HG03558 (cell line): Measurements from ENCODE around the gene AJAP1.

Experiments used
- ATAC-seq: cut with Tn5 transposase; IDR thresholded peaks from one replicate; pipeline ENCODE4 v1.9.1; 2021; ENCODE audit warnings: moderate number of reproducible peaks; ENCODE audit not compliant: unreplicated experiment; ENCODE audit errors: extremely low read depth

The AJAP1 gene

DNA sequence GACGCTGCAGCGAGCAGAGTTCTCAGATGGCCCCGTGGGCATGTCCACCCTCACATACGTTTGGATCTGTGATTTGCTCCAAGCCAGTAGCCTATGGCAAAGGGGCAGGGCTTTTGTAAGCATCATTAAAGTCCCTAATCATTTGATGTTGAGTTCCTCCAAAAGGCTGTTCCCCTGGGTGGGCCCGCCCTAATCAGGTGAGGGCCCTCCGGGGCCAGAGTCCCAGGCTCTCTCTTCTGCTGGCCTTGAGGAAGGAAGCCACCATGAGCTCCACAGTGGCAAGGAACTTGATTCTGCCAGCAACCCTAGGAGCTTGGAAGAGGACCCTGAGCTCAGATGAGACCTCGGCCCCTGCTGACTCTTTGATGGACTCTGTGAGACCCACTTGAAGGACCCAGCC lies 25.4 kb upstream of the AJAP1 start:
- no peak for ATAC-seq

DNA sequence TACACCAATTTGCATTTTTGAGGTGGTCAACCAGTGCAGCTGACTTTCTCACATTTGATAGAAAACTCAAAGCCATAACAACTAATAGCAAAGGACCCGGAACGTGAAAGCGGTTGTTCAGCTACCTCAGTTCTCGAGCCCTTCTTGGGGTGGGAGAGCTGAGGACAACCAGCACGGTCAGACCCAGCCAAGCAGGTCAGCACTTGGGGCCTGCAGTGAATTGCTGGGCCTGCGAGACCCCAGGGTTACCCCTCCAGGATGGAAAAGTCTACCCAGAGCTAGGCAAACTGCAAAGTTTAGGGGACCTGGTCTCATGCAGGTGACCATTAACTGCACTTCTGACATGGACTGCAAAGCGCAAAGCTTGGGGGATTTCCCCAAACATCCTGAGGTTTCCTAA lies 23.8 kb upstream of the AJAP1 start:
- no peak for ATAC-seq

DNA sequence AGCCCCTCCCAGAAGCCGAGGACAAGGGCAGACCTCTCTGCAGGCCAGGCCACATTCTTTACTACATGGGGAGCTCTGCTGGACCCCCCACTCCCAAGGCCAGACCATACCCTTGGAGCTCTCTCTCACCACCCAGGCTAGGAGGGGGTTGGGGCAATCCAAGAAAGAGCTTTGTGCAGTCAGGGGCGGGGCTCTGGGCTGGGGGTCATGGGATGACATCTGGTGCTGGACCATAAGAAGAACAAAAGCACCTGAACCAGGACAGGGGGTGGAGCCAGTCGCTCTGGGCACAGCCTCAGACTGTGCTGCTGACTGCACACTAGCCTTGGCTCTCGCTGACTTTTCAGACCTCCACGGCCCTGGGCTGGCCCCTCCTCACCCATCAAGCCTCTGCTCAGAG lies 23.1 kb upstream of the AJAP1 start:
- ATAC-seq, result no peak

DNA sequence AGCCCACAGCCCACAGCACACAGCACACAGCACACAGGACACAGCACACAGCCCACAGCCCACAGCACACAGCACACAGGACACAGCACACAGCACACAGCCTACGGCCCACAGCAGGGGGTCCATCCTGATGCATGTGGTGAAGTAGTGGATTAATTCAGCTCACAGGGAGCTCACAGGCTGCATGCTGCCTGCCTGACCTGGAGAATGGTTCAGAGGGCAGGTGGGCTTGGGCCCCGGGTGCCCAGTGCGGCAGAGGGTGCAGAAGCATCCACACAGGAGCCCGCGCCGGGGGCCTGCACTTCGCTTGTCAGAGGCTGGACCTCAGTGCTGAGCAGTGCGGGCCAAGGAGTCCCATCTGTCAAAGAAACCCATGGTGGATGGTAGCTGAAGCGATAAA lies 21.1 kb upstream of the AJAP1 start:
- no peak for ATAC-seq

DNA sequence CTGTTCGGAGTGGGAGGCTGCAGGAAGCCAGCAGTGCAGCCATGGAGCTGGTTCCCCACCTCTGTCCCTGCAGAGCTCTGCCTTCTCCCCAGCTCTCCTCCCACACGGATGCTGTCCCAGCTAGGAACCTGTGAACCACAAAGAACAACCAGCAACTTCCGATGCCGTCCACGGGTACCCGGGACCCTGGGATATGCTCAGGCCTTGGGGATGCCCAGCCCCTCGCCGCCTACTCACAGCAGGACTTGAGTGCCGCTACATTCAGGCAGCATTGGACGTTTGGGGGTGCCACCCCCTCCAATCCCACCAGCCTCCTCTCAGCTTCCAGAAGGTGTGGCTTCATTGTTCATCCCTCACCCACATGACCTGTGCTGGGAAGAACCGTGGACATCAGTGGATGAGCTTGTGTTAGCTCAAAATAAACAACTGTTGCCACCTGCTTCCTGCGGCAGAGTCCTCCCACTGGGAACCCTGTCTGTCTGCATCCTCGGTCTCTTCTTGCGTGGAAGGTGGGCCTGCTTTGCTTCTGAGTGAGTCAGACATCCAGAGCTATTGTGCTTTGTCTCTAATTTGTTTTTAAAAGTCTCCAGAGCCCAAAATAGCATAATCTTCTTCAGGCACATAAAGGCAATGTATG lies 20.1 kb upstream of the AJAP1 start:
- no peak for ATAC-seq

DNA sequence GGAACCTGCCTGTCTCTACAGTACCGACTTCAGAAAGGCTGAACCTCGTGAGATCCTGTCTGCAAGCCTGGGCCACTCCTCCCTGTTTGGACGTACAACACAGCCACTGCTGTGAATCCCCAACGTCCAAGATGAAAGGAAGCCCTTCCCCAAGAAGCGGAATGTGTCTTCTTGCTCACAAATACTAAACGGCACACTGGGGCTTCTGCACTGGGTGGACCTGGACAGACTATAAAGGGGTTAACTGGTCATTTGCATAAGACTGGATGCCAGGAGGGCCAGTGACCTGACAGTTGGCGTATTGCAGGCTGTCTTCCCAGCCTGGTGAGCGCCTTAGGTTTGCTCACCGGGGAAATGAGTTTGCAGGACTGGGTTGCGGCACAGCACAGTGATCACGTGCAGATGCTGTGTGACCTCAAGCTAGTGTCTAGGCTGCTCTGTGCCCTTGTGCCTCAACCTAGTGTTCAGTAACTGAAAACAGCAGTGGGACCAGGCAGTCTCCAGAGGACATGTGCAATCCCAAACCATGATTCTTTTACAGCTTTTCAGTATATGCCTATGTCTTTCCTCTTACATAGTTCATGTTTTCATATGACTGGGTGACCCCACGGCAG lies 19.5 kb upstream of the AJAP1 start:
- ATAC-seq, result no peak

DNA sequence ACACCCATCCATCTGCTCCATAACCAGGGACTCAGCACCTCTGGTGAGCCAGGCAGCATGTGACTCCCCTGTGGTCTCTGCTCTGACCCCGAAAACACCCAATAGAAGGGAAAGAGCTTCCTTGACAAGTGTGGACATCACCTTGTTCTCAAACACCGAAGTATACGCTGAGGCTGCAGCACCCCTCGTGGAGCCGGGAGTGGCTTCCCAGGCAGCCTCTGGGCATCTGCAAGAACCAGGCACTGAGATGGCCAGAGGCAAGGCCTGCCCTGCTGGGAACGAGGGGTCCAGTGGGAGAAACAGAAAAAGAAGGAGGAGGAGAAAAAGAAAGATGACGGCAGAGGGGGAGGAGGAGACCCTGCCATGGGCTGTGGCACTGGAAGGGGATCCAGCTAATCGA lies 18.2 kb upstream of the AJAP1 start:
- no peak for ATAC-seq

DNA sequence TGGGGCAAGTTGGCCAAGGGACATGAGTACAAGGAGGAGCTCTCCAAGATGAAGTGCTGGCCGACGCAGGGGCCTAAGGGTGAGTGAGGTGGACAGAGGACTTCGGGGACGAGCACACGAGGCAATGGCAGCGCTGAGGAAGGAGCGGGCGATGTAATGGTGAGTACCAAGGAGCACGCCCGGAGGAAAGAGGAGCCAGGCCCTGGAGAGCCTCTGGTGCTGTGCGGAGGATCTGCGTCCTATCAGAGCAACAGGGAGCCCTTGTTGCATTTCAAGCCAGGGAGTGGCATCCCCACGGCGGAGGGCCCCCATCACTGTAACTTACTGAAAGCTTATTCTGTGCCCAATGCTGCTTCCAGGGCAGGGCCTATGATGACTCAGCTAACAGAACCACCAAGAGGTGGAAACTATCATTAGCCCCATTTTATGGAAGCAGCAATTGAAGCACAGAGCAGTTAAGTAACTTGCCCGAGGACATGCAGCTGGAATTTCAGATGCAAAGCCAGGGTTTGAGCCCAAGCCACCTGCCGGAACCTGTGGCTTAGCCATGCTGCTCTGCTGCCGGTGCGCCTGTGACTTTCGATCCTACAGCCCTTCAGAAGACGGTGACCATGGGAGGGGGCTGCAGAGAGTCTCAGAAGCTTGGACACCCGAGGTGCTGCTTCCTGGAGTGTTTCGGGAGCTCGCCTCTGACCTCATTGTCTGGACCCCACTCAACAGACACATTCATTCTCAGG lies 17.6 kb upstream of the AJAP1 start:
- ATAC-seq, result no peak

DNA sequence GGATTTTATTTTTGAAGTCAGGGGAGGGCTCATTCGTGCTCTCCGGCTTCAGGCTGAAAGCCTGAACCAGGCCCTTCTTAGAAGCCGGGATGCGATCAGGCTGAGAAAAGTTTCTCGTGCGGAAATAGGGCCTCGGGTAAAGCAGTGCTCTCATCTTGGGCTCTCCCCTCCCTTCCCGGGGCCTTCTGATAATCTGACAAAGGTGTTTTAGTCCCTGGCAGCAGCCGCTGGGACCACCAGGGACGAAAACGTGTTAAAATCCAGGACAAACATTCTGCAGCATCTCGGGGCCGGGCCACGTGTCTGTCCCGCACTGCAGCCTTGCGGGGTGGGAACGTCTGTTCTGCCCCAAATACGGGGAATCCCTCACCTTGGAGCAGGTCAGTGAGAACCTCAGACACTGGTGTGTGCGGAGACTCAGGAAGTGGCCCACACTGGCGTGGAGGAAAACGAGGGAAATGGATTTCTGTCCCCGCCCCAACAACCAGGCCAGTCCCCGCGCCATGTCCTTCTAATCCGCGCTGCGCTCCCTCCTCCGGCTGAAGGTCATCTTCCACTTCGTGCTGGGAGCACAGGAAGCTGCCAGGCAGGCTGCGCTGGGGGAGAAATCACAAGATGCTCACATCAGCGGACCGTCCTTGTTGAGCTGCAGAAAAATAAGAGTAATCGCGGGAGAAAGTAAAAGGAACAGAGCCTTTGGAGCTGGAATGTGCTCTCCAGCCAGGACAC lies 16.6 kb upstream of the AJAP1 start:
- no peak for ATAC-seq

DNA sequence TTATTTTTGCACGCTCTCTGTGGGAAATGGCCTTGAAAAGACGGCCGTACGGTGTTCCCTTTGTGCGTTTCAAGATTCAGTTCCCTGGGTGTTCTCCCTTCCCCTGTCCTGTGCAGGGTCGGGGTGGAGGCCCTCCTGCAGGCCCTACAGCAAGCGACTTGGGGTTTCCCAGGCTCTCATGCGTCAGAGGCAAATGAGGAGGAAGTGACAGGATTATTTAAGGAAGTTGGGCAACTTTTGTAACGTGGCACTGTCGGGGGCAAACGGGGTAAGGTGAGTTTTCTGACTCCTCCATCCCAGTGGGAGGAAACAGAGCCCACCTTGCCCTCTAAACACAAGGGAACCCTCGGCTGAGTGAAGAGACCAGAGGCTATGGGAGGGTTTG lies 16.1 kb upstream of the AJAP1 start:
- no peak for ATAC-seq

DNA sequence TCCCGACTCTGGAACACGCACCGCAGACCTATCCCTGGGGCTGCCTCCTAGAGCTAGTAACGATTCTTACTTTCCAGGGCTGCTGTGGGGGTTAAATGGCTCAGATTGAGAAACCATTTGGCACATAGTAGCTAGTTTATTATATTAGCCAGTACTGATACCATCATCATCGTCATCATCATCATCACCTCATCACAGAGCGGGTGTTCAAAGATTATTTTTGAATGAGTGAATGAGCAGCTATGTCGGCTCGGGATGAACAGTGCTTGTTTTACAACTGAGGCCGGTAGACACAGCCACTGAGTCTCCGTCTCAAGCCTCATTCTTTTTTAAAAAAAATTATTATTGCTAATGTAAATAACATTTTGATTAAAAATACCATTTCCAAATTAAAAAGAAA lies 13.5 kb upstream of the AJAP1 start:
- ATAC-seq, result no peak

DNA sequence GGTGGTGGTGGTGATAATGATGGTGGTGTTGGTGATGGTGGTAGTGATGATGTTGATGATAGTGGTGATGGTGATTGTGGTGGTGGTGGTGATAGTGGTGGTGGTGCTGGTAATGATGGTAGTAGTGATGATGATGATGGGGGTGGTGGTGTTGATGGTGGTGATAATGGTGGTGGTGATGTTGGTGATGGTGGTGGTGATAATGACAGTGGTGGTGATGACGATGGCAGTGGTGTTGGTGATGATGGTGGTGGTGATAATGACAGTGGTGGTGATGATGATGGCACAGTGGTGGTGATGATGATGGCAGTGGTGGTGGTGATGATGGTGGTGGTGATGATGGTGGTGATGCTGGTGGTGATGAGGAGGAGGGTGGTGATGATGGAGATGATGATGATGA lies 7.0 kb upstream of the AJAP1 start:
- ATAC-seq, result no peak

DNA sequence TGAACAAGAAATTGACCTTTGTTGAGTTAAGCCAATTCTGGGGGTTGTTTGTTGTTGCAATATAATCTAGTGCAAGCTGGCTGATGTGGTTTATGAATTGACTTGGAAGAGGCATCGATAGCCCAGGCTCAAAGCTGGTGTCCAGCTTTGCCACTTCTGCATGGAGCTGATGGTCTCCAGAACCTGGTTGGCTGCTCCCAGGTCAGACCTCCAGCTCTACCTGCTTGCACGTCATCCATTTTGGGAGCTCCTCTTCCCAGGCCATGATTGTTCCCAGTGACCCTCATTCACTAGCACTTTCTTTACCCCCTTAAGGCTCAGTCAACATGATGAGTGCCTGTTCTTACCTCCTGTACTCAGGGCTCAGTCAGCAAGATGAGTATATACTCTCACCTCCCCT lies 5.8 kb upstream of the AJAP1 start:
- no peak for ATAC-seq

DNA sequence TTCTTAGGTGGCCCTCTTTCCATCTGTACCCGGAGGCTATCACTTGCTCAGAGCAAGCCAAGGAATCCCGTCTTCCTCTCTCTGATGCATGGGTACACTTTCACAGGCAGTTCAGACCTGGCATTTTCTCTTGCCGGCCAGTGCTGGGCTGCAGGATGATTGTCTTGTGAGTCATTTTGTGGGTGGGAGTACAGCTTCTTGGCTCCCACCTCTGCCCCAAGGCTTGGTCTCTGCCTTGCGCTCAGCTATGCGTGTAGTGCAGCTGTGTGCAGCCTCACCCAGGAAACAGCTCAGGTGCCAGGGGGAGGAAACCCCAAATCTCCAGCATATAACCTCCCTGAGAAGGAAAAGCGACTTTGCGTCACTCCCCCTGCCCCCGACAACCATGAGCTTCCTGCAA lies 3.9 kb upstream of the AJAP1 start:
- no peak for ATAC-seq

DNA sequence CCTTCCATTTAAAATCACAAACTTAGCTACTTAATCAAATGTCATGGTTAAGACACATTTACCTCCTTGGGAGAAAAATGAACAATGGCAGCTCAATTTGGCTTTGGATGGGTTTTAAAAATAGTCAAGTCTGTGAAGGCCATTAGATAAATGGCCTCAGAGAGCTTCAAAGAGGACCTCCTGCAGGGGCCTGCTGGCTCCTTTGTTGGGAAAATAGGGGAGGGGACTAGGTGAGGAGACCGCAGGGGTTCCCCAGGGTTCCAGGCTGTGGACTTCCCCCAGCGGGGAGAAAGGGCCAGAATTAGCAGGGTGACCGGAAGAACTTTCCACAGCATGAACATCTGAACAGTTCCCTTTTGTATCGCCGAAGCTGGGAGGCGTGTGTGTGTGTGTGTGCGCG lies 3.4 kb upstream of the AJAP1 start:
- no peak for ATAC-seq

DNA sequence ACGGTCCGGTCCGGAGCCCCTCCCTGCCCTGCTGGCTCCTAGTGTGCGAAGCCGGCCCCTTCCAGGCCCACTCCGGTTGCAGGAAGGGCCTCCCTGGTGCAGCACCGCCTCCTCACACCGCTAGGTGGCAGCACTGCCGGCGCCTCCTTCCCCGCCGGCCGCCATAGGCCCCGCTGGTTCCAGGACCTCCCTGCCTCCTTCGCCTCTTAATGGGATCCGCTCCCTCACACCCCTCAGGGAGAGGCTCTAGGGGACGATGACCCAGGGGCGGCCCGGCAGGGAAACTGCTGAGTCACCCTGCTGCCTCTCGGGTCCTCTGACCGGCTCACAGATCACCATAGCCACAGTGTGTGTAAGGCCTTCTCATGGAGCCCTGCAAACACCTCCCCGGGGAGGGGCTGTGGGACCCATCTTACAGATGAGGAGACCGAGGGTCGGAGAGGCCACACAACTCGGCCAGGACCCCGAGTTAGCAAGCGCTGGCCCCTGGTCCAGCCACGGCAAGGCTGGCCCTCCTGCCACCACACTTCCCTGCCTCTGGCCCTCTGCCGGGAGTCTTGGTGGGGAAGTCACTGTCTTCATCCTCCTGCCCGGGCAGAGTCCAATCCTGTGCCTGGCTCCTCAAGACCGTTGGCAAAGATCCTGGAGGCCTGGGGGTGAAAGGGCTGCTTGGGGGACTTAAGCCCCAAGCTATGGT lies 1.6 kb upstream of the AJAP1 start:
- ATAC-seq, result no peak

DNA sequence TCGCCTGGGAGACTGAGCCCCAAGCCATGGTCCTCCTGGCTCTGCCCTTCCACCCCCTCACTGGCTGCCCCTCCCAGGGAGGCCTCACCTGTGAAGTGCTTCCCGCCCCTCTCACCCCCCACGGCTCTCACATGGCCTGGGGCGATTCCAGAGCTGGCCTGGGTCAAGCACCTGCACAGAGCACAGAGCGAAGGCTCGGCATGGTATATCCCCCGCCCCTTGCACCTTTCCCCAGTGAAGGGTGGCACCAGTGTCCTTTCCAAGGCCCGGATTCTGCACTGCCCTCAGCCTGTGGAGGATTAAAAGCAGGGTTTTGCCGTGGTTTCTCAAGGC lies 1.1 kb upstream of the AJAP1 start:
- ATAC-seq, result no peak

DNA sequence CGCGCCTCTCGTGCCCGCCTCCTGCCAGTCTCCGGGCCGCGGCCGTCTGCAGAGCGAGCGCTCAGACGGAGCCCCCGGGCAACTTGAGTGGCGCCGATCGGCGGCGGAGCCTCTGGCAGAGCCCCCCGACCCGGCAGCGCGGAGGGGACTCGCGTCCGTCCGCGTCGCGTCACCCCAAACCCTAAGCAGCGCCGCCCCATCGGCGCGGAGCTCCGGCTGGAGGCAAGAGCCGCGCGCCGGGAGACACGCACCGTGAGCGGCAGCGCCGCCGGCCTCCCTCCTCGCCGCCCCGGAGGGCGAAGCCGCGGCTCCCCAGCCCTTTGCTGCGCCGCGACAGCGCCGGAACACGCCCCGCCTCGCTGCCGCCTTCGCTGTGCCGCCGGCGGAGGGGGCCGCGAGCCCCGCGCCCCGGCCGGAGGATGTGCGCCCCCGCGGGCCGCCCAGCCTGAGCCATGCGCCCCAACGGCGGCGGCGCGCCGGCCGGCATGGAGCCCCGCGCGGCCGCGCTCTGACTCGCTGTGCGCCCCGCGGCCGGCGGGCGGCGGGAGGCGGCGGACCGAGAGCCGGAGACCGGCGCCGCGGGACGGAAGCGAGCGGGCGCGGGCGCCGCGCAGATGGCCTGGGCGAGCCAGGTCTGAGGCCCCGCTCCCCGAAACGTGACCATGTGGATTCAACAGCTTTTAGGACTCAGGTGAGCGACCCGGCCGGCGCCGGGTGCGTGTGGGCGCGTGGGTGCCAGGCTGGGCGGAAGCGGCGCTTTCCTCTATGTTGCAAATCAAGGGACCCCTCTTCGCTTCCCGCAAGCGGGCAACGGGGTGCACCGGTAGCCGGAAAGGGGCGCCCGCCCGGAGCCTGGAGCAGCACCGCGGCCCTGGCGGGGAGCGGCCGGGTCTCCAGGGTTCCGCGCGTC lies 610 bp downstream of the AJAP1 start:
- ATAC-seq, result no peak

DNA sequence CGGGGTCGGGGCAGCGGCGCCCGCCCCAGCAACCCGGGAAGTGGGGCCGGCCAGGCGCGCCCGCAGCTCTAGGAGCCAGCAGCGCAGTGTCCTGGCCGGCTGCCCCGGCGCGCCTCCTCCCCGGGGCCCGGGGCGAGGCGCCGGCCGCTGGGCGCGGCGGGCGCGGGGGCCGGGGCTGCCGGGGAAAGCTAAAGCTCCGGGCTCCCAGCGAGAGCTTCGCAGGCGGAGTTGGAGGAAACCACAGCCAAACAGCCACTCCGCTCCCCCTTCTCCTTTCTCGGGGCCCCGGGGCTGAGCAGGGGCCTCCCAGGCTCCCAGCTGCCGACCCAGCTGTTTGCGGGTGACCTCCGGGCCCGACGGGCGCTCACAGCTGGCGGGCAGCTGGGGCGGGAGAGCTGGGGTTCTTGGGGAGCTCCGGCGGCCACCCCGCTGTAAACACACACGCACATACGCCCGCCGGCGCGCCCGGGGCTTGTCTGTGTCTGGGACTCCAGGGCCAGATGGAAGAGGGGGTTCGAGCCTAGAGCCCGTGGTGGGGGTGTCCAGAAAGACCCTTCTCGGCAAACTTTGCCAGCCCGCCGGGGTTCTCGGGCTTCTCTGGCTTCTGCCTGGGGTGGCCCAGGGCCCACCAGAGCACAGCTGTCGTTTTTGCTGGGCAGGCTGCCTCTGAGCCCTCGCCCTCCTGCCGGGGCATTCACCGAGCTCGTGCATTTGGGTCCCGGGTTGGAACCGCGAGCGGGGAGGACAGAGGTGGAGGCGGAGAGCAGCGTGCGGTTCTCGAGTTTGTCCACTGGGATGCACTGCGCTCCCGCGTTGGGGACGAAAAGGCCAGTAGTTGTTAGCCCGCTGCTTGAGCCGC lies 1.5 kb downstream of the AJAP1 start:
- ATAC-seq, result no peak
